Heart left ventricle (tissue), 13 donors: ENCODE results near the gene NAT16.

Experiments
- CTCF ChIP-seq, 12 donors: fragments of 200-600 bp; sonication (generic) in 4 of 12; IDR thresholded peaks; one replicate each; pipeline versions ENCODE4 v1.5.0 to v1.8.0; 2018 to 2022; ENCODE audit warnings: antibody characterized with exemption in 12 of 12, mild to moderate bottlenecking in 5 of 12
- POLR2A ChIP-seq, 2 donors: fragments of 450-650 bp; IDR thresholded peaks; one replicate each; pipeline ENCODE4 v1.6.1; 2017; ENCODE audit warnings: antibody characterized with exemption in 2 of 2, mild to moderate bottlenecking in 2 of 2, moderate library complexity in 2 of 2
- donor health status: ischemic (EF 13 %, LVEDD 7.1; RV severe dilation, severe dysfunction).
- donor health status: DM: no; HTN: yes; CAD: no.
- donor health status: DM: no; HTN: no; CAD: no.
- donor health status: ischemic (EF 25% LVEDD 6.9; RV normal size, moderate dysfunction).
- donor health status: ischemic (EF 25% LVEDD 5.7; RV mildly dilated, moderate dysfunction).
- donor health status: ischemic (EF 35%, LVEDD 5.7; RV mildly dilated, moderate dysfunction).
- donor health status: nonischemic (EF 11% LVEDD 7.7; RV severe dilation, severe dysfunction).
- donor health status: DM: yes; HTN: yes; CAD: no.
- donor health status: PGD.
- donor health status: ischemic (EF 29% LVEDD 5.4; RV normal size, mild dysfunction).
- donor health status: nonischemic (EF 23%, LVEDD 6.1; RV moderate dilation, normal function).

GRCh38 chr7:101174322-101174854, 5.7 kb downstream of the NAT16 start:
- TF ChIP-seq POLR2A (IDR thresholded peaks at IDR 0.05) (no peak), CTCF (IDR thresholded peaks at IDR 0.05) (no peak)
